HepG2 (cell line): ENCODE results near the gene ZNF578. TPM values are rescaled to one million over a fixed set of nuclear protein-coding genes. Genes with fewer than 3 reads are reported as not detected.

Experiments
- FOXA3 ChIP-seq: IDR thresholded peaks from 2 replicates; pipeline ENCODE4 v1.6.1; 2016; ENCODE audit warnings: missing genetic modification reagents, missing compliant biosample characterization
- HINFP ChIP-seq: sonication (generic); formaldehyde crosslinking; IDR thresholded peaks from 2 replicates; pipeline ENCODE4 v1.4.0; 2020; ENCODE audit warnings: low read depth, mild to moderate bottlenecking, missing genetic modification reagents
- KLF11 ChIP-seq: IDR thresholded peaks from 2 replicates; pipeline ENCODE4 v1.6.1; 2016; ENCODE audit warnings: missing compliant biosample characterization
- KLF15 ChIP-seq: sonication (generic); formaldehyde crosslinking; IDR thresholded peaks from 2 replicates; pipeline ENCODE4 v1.8.1; 2023; ENCODE audit warnings: borderline replicate concordance, mild to moderate bottlenecking, inconsistent platforms, missing genetic modification reagents, mixed read lengths
- MEIS1 ChIP-seq: sonication (generic); formaldehyde crosslinking; IDR thresholded peaks from 2 replicates; pipeline ENCODE4 v1.9.0; 2021; ENCODE audit warnings: mild to moderate bottlenecking, missing genetic modification reagents, moderate library complexity, borderline replicate concordance
- MYC ChIP-seq: sonication (generic); formaldehyde crosslinking; IDR thresholded peaks from 2 replicates; pipeline ENCODE4 v1.9.0; 2021; ENCODE audit warnings: missing genetic modification reagents, borderline replicate concordance
- NCOA2 ChIP-seq: sonication (generic); formaldehyde crosslinking; IDR thresholded peaks from 2 replicates; pipeline ENCODE4 v1.8.0; 2022; ENCODE audit warnings: inconsistent platforms
- PAF1 ChIP-seq: IDR thresholded peaks from 2 replicates; pipeline ENCODE4 v1.6.1; 2016; ENCODE audit warnings: missing genetic modification reagents, missing compliant biosample characterization
- SOX13 ChIP-seq, 3 experiments: fragments of 450-650 bp in 1 of 3; sonication (generic) in 1 of 3; formaldehyde crosslinking in 1 of 3; IDR thresholded peaks in 2 of 3; conservative IDR thresholded peaks in 1 of 3; 2 replicates each; pipeline versions ENCODE4 v1.5.0 to v1.6.1; 2016 to 2020; ENCODE audit warnings: antibody characterized with exemption in 1 of 3, mild to moderate bottlenecking in 1 of 3, missing compliant biosample characterization in 1 of 3, missing genetic modification reagents in 1 of 3, moderate library complexity in 1 of 3
- SP4 ChIP-seq: sonication (generic); formaldehyde crosslinking; IDR thresholded peaks from 2 replicates; pipeline ENCODE4 v1.8.1; 2023; ENCODE audit warnings: mild to moderate bottlenecking, missing genetic modification reagents
- ZNF282 ChIP-seq: fragments of 450-650 bp; IDR thresholded peaks from 2 replicates; pipeline ENCODE4 v1.6.1; 2018; ENCODE audit not compliant: partially characterized antibody
- ZNF292 ChIP-seq: sonication (generic); formaldehyde crosslinking; IDR thresholded peaks from 2 replicates; pipeline ENCODE4 v1.8.1; 2022; ENCODE audit warnings: mild to moderate bottlenecking, low read depth, missing genetic modification reagents, borderline replicate concordance
- ZNF317 ChIP-seq: sonication (generic); formaldehyde crosslinking; IDR thresholded peaks from 2 replicates; pipeline ENCODE4 v1.5.0; 2020; ENCODE audit warnings: mild to moderate bottlenecking, missing genetic modification reagents
- ZNF329 ChIP-seq: sonication (generic); formaldehyde crosslinking; IDR thresholded peaks from 2 replicates; pipeline ENCODE4 v1.9.0; 2021; ENCODE audit warnings: low read depth, mild to moderate bottlenecking, missing genetic modification reagents
- ZNF549 ChIP-seq: sonication (generic); formaldehyde crosslinking; IDR thresholded peaks from 2 replicates; pipeline ENCODE4 v1.5.0; 2020; ENCODE audit warnings: missing genetic modification reagents
- ZNF687 ChIP-seq: sonication (generic); formaldehyde crosslinking; IDR thresholded peaks from 2 replicates; pipeline ENCODE4 v1.5.1; 2020; ENCODE audit warnings: mild to moderate bottlenecking, missing genetic modification reagents, moderate library complexity
- polyA plus RNA-seq, 8 experiments: library from polyadenylated mRNA; depleted of rRNA in 3 of 8; stranded (reverse) in 7 of 8; unstranded in 1 of 8; fragments of >200 nt; fragmentation: Illumina TruSeq in 4 of 8; extraction: Trizol in 4 of 8; gene quantifications; 2 replicates each; pipeline versions ENCODE4 v1.2.1 to v1.2.3, GENCODE V29; 2011 to 2016; ENCODE audit warnings: low read depth in 4 of 8, missing spikeins in 1 of 8, mixed read lengths in 1 of 8; ENCODE audit not compliant: insufficient read depth in 1 of 8
- total RNA-seq, 5 experiments: library from RNA; depleted of rRNA; stranded (reverse); fragments of >200 nt; fragmentation: Illumina TruSeq; extraction: Trizol; gene quantifications; 2 replicates each; pipeline ENCODE4 v1.2.3, GENCODE V29; 2016; ENCODE audit warnings: low read depth in 1 of 5
- TF ChIP-seq, protein P1 (sequence below): sonication (generic); formaldehyde crosslinking; IDR thresholded peaks from 2 replicates; pipeline ENCODE4 v1.9.0; 2021; ENCODE audit warnings: missing genetic modification reagents, borderline replicate concordance
- TF ChIP-seq, protein P2 (sequence below): sonication (generic); formaldehyde crosslinking; IDR thresholded peaks from 2 replicates; pipeline ENCODE4 v1.8.0; 2022; ENCODE audit warnings: missing genetic modification reagents, mild to moderate bottlenecking, moderate library complexity, borderline replicate concordance

The ZNF578 gene
- total and polyA plus RNA-seq, 2 of the 13 experiments (the other 11 are each of a cell fraction or from before 2014, with no cell fraction given): not detected

DNA sequence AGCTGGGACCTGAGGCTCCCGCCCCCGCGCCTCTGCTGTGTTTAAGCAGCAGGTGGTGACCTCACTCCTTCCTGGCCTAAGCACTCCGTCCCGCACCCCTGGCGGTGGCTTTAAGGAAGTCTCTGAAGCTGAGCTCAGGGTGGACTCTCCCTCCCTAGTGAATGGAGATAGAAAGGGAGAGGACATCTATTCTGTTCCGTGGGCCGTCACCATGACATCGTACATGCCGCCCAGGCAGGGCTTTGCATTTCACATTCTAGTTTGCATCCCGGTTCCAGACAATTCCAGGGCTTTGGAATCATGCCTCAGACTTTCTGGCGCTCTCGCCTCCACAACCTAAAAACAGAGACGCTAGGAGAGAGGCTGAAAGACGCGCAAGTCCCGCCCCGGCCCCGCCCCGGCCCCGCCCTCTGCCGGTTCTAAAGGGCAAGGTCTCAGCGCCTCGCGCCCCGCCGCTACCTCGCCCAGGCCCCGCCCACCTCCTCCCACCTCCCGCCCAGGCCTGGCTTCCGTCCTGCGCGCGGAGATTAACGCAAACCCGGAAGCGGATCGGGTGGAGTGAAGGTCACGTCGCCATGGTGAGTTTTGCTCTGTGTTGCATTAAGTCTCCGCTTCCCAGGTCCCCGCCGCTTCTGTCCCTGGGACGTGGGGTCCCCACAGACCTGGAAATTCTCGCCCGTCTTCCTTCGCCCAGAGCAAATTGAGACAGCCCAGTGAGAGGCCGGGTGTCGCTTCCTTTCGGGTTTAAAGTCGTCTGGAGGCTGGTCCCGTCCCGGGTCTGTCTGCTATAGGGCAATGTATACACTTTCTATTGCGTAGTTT is 74.0 kb downstream of the ZNF578 start, which contains the start of gene ZNF808 (continued):
- TF ChIP-seq KLF11 (no peak), ZNF687 (CRISPR knock-in tag) (peak; percentile 58), ZNF282 (no peak), FOXA3 (CRISPR knock-in tag) (no peak), SOX13 (IDR thresholded peaks at IDR 0.05) (no peak), SOX13 (CRISPR knock-in tag; conservative IDR thresholded peaks at IDR 0.05 in 1 of 2, IDR thresholded peaks at IDR 0.05 in 1 of 2) (no peak), MYC (CRISPR knock-in tag) (peak; percentile 15; the same call in 1 of the 2 replicates), ZNF292 (CRISPR knock-in tag) (no peak), MEIS1 (CRISPR knock-in tag) (no peak), SP4 (peak; percentile 64; the same call in 1 of the 2 replicates), PAF1 (no peak), ZNF329 (CRISPR knock-in tag) (no peak), HINFP (no peak), ZNF549 (CRISPR knock-in tag) (no peak), ZNF317 (CRISPR knock-in tag) (no peak), KLF15 (CRISPR knock-in tag) (no peak), NCOA2 (no peak)
- TF ChIP-seq, protein P1, sequence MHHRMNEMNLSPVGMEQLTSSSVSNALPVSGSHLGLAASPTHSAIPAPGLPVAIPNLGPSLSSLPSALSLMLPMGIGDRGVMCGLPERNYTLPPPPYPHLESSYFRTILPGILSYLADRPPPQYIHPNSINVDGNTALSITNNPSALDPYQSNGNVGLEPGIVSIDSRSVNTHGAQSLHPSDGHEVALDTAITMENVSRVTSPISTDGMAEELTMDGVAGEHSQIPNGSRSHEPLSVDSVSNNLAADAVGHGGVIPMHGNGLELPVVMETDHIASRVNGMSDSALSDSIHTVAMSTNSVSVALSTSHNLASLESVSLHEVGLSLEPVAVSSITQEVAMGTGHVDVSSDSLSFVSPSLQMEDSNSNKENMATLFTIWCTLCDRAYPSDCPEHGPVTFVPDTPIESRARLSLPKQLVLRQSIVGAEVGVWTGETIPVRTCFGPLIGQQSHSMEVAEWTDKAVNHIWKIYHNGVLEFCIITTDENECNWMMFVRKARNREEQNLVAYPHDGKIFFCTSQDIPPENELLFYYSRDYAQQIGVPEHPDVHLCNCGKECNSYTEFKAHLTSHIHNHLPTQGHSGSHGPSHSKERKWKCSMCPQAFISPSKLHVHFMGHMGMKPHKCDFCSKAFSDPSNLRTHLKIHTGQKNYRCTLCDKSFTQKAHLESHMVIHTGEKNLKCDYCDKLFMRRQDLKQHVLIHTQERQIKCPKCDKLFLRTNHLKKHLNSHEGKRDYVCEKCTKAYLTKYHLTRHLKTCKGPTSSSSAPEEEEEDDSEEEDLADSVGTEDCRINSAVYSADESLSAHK (CRISPR knock-in tag): no peak
- TF ChIP-seq, protein P2, sequence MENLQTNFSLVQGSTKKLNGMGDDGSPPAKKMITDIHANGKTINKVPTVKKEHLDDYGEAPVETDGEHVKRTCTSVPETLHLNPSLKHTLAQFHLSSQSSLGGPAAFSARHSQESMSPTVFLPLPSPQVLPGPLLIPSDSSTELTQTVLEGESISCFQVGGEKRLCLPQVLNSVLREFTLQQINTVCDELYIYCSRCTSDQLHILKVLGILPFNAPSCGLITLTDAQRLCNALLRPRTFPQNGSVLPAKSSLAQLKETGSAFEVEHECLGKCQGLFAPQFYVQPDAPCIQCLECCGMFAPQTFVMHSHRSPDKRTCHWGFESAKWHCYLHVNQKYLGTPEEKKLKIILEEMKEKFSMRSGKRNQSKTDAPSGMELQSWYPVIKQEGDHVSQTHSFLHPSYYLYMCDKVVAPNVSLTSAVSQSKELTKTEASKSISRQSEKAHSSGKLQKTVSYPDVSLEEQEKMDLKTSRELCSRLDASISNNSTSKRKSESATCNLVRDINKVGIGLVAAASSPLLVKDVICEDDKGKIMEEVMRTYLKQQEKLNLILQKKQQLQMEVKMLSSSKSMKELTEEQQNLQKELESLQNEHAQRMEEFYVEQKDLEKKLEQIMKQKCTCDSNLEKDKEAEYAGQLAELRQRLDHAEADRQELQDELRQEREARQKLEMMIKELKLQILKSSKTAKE: no peak
